Naive thymus-derived CD4-positive, alpha-beta T cell (primary cell): Measurements from ENCODE around the gene GATM. TPM values are rescaled to one million over a fixed set of nuclear protein-coding genes. Genes with fewer than 3 reads are reported as not detected.
"Not testable (repeated sequence)": the region's sequence is repeated elsewhere in the genome, so short reads cannot be mapped to it uniquely, and the experiment has no call there.

Experiments
- ATAC-seq: fragments of 150-1000 bp; cut with Tn5 transposase; 2 replicates; pipeline ENCODE4 v1.10.0; 2021; ENCODE audit warnings: mild to moderate bottlenecking, moderate library complexity
- CTCF ChIA-PET: fragments of 350-600 bp; sonication (Branson Sonifier 250); formaldehyde crosslinking; loops from one replicate; lab custom pipeline; 2021; ENCODE audit warnings: antibody characterized with exemption; lab: Charles Lee
- POLR2A ChIA-PET: fragments of 350-600 bp; sonication (Branson Sonifier 250); formaldehyde crosslinking; loops from one replicate; lab custom pipeline; 2021; ENCODE audit warnings: antibody characterized with exemption, inconsistent platforms; lab: Charles Lee
- DNase-seq, 9 donors: peaks; one replicate each; pipeline versions ENCODE4 v3.0.0 to v3.0.0-alpha.2; 2020 to 2022; ENCODE audit warnings: mixed read lengths in 1 of 9
- H3K27ac ChIP-seq: one replicate; pipeline ENCODE4 v1.7.0; 2013; ENCODE audit warnings: mild to moderate bottlenecking, low read depth, low read length, moderate library complexity
- H3K27me3 ChIP-seq, 2 donors: one replicate each; pipeline ENCODE4 v1.7.0; 2013; ENCODE audit warnings: low read length in 2 of 2, mild to moderate bottlenecking in 2 of 2, moderate library complexity in 2 of 2; ENCODE audit not compliant: control insufficient read depth in 2 of 2, insufficient read depth in 2 of 2
- H3K36me3 ChIP-seq, 3 experiments: 1 replicate in 2 of 3; 2 replicates in 1 of 3; pipeline ENCODE4 v1.7.0; 2013; ENCODE audit warnings: low read length in 3 of 3, mild to moderate bottlenecking in 3 of 3, moderate library complexity in 1 of 3; ENCODE audit not compliant: insufficient read depth in 3 of 3, control insufficient read depth in 2 of 3
- H3K4me1 ChIP-seq, 2 donors: one replicate each; pipeline ENCODE4 v1.7.0; 2013; ENCODE audit warnings: low read length in 2 of 2, mild to moderate bottlenecking in 2 of 2, moderate library complexity in 1 of 2; ENCODE audit not compliant: control insufficient read depth in 2 of 2, insufficient read depth in 2 of 2
- H3K4me3 ChIP-seq: 2 replicates; pipeline ENCODE4 v1.7.0; 2013; ENCODE audit warnings: mild to moderate bottlenecking, low read length
- H3K9me3 ChIP-seq, 3 experiments: 1 replicate in 2 of 3; 2 replicates in 1 of 3; pipeline ENCODE4 v1.7.0; 2013; ENCODE audit warnings: low read length in 3 of 3; ENCODE audit not compliant: control insufficient read depth in 2 of 3
- H3K27ac Mint-ChIP-seq, 9 donors: one replicate each; pipeline ENCODE4 v1.8.0; 2020 to 2022; ENCODE audit warnings: mixed read lengths in 9 of 9, mild to moderate bottlenecking in 8 of 9, moderate library complexity in 5 of 9, inconsistent platforms in 2 of 9
- H3K27me3 Mint-ChIP-seq, 5 donors: one replicate each; pipeline ENCODE4 v1.8.0; 2021 to 2022; ENCODE audit warnings: mixed read lengths in 5 of 5, mild to moderate bottlenecking in 1 of 5
- H3K36me3 Mint-ChIP-seq, 5 donors: one replicate each; pipeline ENCODE4 v1.8.0; 2020 to 2022; ENCODE audit warnings: mixed read lengths in 5 of 5, mild to moderate bottlenecking in 3 of 5, inconsistent platforms in 1 of 5
- H3K4me1 Mint-ChIP-seq, 7 donors: one replicate each; pipeline ENCODE4 v1.8.0; 2020 to 2022; ENCODE audit warnings: mixed read lengths in 7 of 7, mild to moderate bottlenecking in 3 of 7, inconsistent platforms in 1 of 7
- H3K4me3 Mint-ChIP-seq, 10 donors: one replicate each; pipeline ENCODE4 v1.8.0; 2020 to 2022; ENCODE audit warnings: mild to moderate bottlenecking in 10 of 10, mixed read lengths in 10 of 10, moderate library complexity in 6 of 10, inconsistent platforms in 2 of 10
- H3K9me3 Mint-ChIP-seq, 11 donors: one replicate each; pipeline ENCODE4 v1.8.0; 2020 to 2022; ENCODE audit warnings: mixed read lengths in 11 of 11, mild to moderate bottlenecking in 4 of 11, inconsistent platforms in 1 of 11, moderate library complexity in 1 of 11
- intact Hi-C, 2 donors: fragments of 100-400 bp; cut with micrococcal nuclease; formaldehyde crosslinking; loops; one replicate each; pipeline ENCODE4 v1.15.1; 2023
- polyA plus RNA-seq, 2 donors: library from polyadenylated mRNA; unstranded; fragments of 300-500 nt; fragmentation: Illumina TruSeq; gene quantifications; one replicate each; pipeline ENCODE4 v1.2.3, GENCODE V29; 2021
- total RNA-seq, 6 experiments: library from RNA in 5 of 6; stranded (reverse) in 5 of 6; gene quantifications; 1 replicate in 5 of 6; 2 replicates in 1 of 6; pipeline ENCODE4 v1.2.3 and lab custom pipeline; 2021 to 2026

GATM gene
- total and polyA plus RNA-seq, 7 experiments from 2014 or later = 0.14 to 2.4 (median 1.1) TPM; not detected in 1

- Mint-ChIP-seq H3K4me3 (no peak overlapping the region), H3K36me3 (peaks cover 0 to 4% (median 0%) of the 10 kb centered on the region in 5 donors), H3K27ac (no peak overlapping the region), H3K27me3 (peaks cover 13 to 33% (median 24%) of the 10 kb centered on the region in 5 donors), H3K9me3 (no peaks in the 10 kb centered on the region), H3K4me1 (no peaks in the 10 kb centered on the region)
- Histone ChIP-seq H3K9me3 (no peaks in the 10 kb centered on the region), H3K27ac (no peak overlapping the region), H3K4me1 (no peaks in the 10 kb centered on the region), H3K36me3 (no peaks in the 10 kb centered on the region), H3K4me3 (no peak overlapping the region), H3K27me3 (no peaks in the 10 kb centered on the region)
- DNase-seq (no peak), ATAC-seq (no peak)
- POLR2A ChIA-PET = no interaction called here
- CTCF ChIA-PET = no interaction called here
- intact Hi-C loops = no loop called here
These were observed 51.6 kb downstream of the GATM start for GRCh38 chr15:45326741-45327140.

GRCh38 chr15:45326280-45326679 is 52.1 kb downstream of the GATM start:
- Histone ChIP-seq H3K27ac (no peak overlapping the region), H3K4me1 (no peaks in the 10 kb centered on the region), H3K4me3 (no peak overlapping the region), H3K27me3 (no peaks in the 10 kb centered on the region), H3K9me3 (no peaks in the 10 kb centered on the region), H3K36me3 (no peaks in the 10 kb centered on the region)
- Mint-ChIP-seq H3K9me3 (no peaks in the 10 kb centered on the region), H3K36me3 (peaks cover 0 to 4% (median 0%) of the 10 kb centered on the region in 5 donors), H3K4me1 (no peaks in the 10 kb centered on the region), H3K4me3 (no peak overlapping the region), H3K27ac (no peak overlapping the region), H3K27me3 (peaks cover 13 to 37% (median 23%) of the 10 kb centered on the region in 5 donors)
- POLR2A ChIA-PET = no interaction called here
- no peak for DNase-seq
- intact Hi-C loops = no loop called here
- CTCF ChIA-PET = no interaction called here
- ATAC-seq = no peak

GRCh38 chr15:45320581-45321205 is 57.7 kb downstream of the GATM start:
- intact Hi-C loops = no loop called here
- Histone ChIP-seq H3K36me3 (no peaks in the 10 kb centered on the region), H3K4me3 (no peak overlapping the region), H3K27ac (no peak overlapping the region), H3K4me1 (no peaks in the 10 kb centered on the region), H3K9me3 (no peaks in the 10 kb centered on the region), H3K27me3 (no peaks in the 10 kb centered on the region)
- Mint-ChIP-seq H3K27ac (no peak overlapping the region), H3K27me3 (peaks cover 19 to 31% (median 20%) of the 10 kb centered on the region in 5 donors), H3K4me1 (no peaks in the 10 kb centered on the region), H3K36me3 (no peaks in the 10 kb centered on the region), H3K4me3 (no peak overlapping the region), H3K9me3 (peaks cover 0 to 1% (median 0%) of the 10 kb centered on the region in 11 donors)
- ATAC-seq (no peak), DNase-seq (no peak)
- POLR2A ChIA-PET = no interaction called here
- CTCF ChIA-PET = no interaction called here

- Mint-ChIP-seq H3K4me3 (no peak overlapping the region), H3K9me3 (peaks cover 0 to 1% (median 0%) of the 10 kb centered on the region in 11 donors), H3K4me1 (no peaks in the 10 kb centered on the region), H3K27ac (no peak overlapping the region), H3K36me3 (peaks cover 0 to 4% (median 0%) of the 10 kb centered on the region in 5 donors), H3K27me3 (peaks cover 17 to 35% (median 23%) of the 10 kb centered on the region in 5 donors)
- H3K4me1 ChIP-seq = no peaks in the 10 kb centered on the region
- POLR2A ChIA-PET = no interaction called here
- no peak overlapping the region for H3K27ac ChIP-seq
- H3K9me3 ChIP-seq = no peaks in the 10 kb centered on the region
- H3K36me3 ChIP-seq = no peaks in the 10 kb centered on the region
- intact Hi-C loops = no loop called here
- H3K27me3 ChIP-seq = no peaks in the 10 kb centered on the region
- CTCF ChIA-PET = no interaction called here
- H3K4me3 ChIP-seq = no peak overlapping the region
- no peak for ATAC-seq
- DNase-seq = no peak
These were observed 58.7 kb downstream of the GATM start for GRCh38 chr15:45319472-45320214.

GRCh38 chr15:45314960-45315359 is 63.4 kb downstream of the GATM start:
- H3K36me3 Mint-ChIP-seq = peaks cover 0 to 4% (median 0%) of the 10 kb centered on the region in 5 donors
- no peaks in the 10 kb centered on the region for H3K4me1 Mint-ChIP-seq
- no peak overlapping the region for H3K4me3 Mint-ChIP-seq
- H3K9me3 Mint-ChIP-seq = peaks cover 0 to 2% (median 0%) of the 10 kb centered on the region in 11 donors
- CTCF ChIA-PET = no interaction called here
- no peak for ATAC-seq
- peaks cover 14 to 39% (median 23%) of the 10 kb centered on the region in 5 donors for H3K27me3 Mint-ChIP-seq
- H3K36me3 ChIP-seq = no peaks in the 10 kb centered on the region
- H3K27ac ChIP-seq = no peak overlapping the region
- H3K4me1 ChIP-seq = no peaks in the 10 kb centered on the region
- H3K27me3 ChIP-seq = no peaks in the 10 kb centered on the region
- no peak overlapping the region for H3K4me3 ChIP-seq
- intact Hi-C loops = no loop called here
- POLR2A ChIA-PET = no interaction called here
- DNase-seq = no peak
- no peak overlapping the region for H3K27ac Mint-ChIP-seq
- H3K9me3 ChIP-seq = no peaks in the 10 kb centered on the region

GRCh38 chr15:45314117-45314516 is 64.2 kb downstream of the GATM start:
- H3K4me1 Mint-ChIP-seq, H3K27ac Mint-ChIP-seq, H3K9me3 ChIP-seq, intact Hi-C loops, H3K36me3 Mint-ChIP-seq, H3K27ac ChIP-seq, H3K4me3 ChIP-seq, DNase-seq, H3K4me1 ChIP-seq, ATAC-seq, POLR2A ChIA-PET, H3K9me3 Mint-ChIP-seq, H3K36me3 ChIP-seq, H3K27me3 ChIP-seq, H3K4me3 Mint-ChIP-seq: not testable (repeated sequence)
- CTCF ChIA-PET = interaction anchor here (0.7 kb wide), 1 partner anchor 8 kb away, joined by 3 read pairs; no protein-coding TSS in a partner anchor
- H3K27me3 Mint-ChIP-seq = peaks cover 16 to 44% (median 23%) of the 10 kb centered on the region in 5 donors
